Karpas-422 (cell line): Measurements from ENCODE around the gene C16orf89. TPM values are rescaled to one million over a fixed set of nuclear protein-coding genes. Genes with fewer than 3 reads are reported as not detected.

ENCODE experiments used
- DNase-seq: peaks from one replicate; pipeline ENCODE4 v3.0.0-alpha.2; 2015
- H2AFZ ChIP-seq: fragments of 200-600 bp; sonication (generic); 2 replicates; pipeline ENCODE4 v1.6.1; 2014; ENCODE audit warnings: antibody characterized with exemption, low read length, mixed read lengths
- H3K27ac ChIP-seq: fragments of 200-600 bp; sonication (generic); 2 replicates; pipeline ENCODE4 v1.5.1; 2014; ENCODE audit warnings: mild to moderate bottlenecking, low read length, moderate library complexity
- H3K27me3 ChIP-seq: fragments of 200-600 bp; sonication (generic); 2 replicates; pipeline ENCODE4 v1.6.1; 2014; ENCODE audit warnings: low read length, mixed read lengths
- H3K36me3 ChIP-seq: fragments of 200-600 bp; sonication (generic); 2 replicates; pipeline ENCODE4 v1.6.1; 2014; ENCODE audit warnings: low read length, mixed read lengths; ENCODE audit not compliant: insufficient read depth
- H3K4me1 ChIP-seq: fragments of 200-600 bp; sonication (generic); 2 replicates; pipeline ENCODE4 v1.6.1; 2014; ENCODE audit warnings: mild to moderate bottlenecking, low read length, mixed read lengths
- H3K4me2 ChIP-seq: fragments of 200-600 bp; sonication (generic); 2 replicates; pipeline ENCODE4 v1.6.1; 2014; ENCODE audit warnings: low read length, low read depth, mild to moderate bottlenecking; ENCODE audit not compliant: poor library complexity, severe bottlenecking
- H3K4me3 ChIP-seq: fragments of 200-600 bp; sonication (generic); 2 replicates; pipeline ENCODE4 v1.5.1; 2014; ENCODE audit warnings: mild to moderate bottlenecking, antibody characterized with exemption, low read length, mixed read lengths
- H3K79me2 ChIP-seq: fragments of 200-600 bp; sonication (generic); 2 replicates; pipeline ENCODE4 v1.6.1; 2014; ENCODE audit warnings: mild to moderate bottlenecking, low read length, mixed read lengths
- H3K9ac ChIP-seq: fragments of 200-600 bp; sonication (generic); 2 replicates; pipeline ENCODE4 v1.6.0; 2014; ENCODE audit warnings: low read length
- H3K9me2 ChIP-seq: fragments of 200-600 bp; sonication (generic), shearing (Covaris generic); replicated peaks from 2 replicates; pipeline ENCODE4 v1.6.0; 2014; ENCODE audit warnings: mild to moderate bottlenecking, low read length, moderate library complexity; ENCODE audit not compliant: insufficient read depth
- H3K9me3 ChIP-seq: fragments of 300-700, 200-600 bp; sonication (generic); 2 replicates; pipeline ENCODE4 v1.6.1; 2014; ENCODE audit warnings: low read length, mixed read lengths
- H4K20me1 ChIP-seq: fragments of 200-600 bp; sonication (generic); 2 replicates; pipeline ENCODE4 v1.6.1; 2014; ENCODE audit warnings: mild to moderate bottlenecking, antibody characterized with exemption, low read length, low read depth; ENCODE audit not compliant: insufficient read depth
- total RNA-seq: library from RNA; depleted of rRNA; stranded (reverse); fragments of >200 nt; shearing (Covaris generic); gene quantifications from 2 replicates; pipeline ENCODE4 v1.2.3, GENCODE V29; 2014; ENCODE audit warnings: low replicate concordance

C16orf89 gene
- total RNA-seq, 1 experiment from 2014 or later = not detected

DNA sequence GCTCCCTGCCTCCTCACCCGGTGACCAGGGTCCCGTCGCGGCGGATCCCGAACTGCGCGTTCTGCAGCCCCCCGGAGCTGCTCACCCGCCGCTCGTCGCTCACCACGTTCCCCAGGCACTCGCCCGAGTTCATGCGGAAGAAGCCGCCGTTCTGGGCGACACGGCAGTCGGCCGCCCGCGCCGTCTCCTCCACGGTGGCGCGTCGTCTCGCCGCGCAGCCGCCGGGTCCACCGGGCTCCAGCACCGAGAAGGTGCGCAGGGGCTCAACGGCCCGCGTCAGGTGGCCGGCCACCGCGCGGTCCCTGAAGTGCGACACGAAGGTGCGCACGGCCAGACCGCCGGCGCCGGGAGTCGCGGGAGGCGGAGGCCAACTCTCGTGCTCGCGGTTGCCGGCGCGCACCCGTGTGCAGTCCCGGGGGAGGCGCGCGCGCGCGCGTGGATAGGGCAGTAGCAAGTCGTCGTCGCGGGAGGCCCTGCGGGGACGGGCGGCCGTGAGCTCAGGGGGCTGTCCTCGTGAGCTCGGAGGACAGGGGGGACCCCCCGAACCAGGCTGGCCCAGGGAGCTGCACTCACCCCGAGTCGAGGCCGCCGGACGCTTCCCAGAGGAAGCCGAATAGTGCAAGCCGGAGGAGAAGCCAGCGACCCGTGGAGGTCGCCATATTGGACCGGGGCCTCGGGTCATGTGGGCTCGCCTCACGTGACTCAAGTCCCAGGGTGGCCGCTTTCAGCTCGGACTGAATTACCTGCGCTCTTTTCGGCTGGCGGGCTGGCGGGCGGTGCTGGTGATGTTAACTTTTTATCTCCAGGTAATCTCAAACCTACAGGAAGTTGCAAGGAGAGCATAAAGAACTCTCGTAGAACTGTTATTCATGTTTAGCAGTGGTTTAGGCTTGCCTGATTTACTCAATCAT is 32.2 kb downstream of the C16orf89 start, which contains the start of gene NAGPA:
NAGPA (minus strand) TSS at position 680 of the 911 bp plus-strand sequence; CDS start at position 659, 21 bp downstream.
- DNase-seq = peak; percentile 93

DNA sequence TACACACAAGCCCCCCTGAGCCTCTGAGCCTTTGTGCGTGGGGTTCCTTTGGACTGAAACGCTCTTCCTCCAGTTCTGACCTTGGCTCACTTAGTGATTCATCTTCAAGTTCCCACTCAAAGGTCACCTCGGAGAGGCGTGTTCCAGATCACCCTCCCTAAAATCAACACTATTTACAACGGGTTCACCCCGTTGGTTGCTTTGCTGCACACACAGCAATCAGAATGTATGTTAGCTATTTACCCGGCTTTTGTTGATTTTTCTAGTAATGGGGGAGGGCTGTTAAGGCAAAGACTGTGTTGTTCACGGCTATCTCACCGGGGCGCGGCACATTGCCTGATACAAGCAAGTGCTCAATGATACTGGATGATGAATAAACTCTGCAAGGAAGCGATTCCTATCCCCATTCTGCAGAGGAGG is 33.0 kb downstream of the C16orf89 start:
- DNase-seq = no peak
- H3K36me3 ChIP-seq = no peaks in the 10 kb centered on the region
- no peaks in the 10 kb centered on the region for H4K20me1 ChIP-seq
- H3K4me2 ChIP-seq = peak overlapping the region; percentile 96
- peak overlapping the region; percentile 94 for H3K4me3 ChIP-seq
- peaks cover 35% of the 10 kb centered on the region for H3K4me1 ChIP-seq
- H3K9me3 ChIP-seq = no peaks in the 10 kb centered on the region
- H3K9me2 ChIP-seq = no peaks in the 10 kb centered on the region
- no peak overlapping the region for H3K27ac ChIP-seq
- peak overlapping the region; percentile 80 for H3K9ac ChIP-seq
- H3K79me2 ChIP-seq = peaks cover 15% of the 10 kb centered on the region
- no peaks in the 10 kb centered on the region for H3K27me3 ChIP-seq
- H2AFZ ChIP-seq = peak overlapping the region; percentile 85; the same call in 1 of the 2 replicates

More for the DNA sequence above, 32.2 kb downstream of the C16orf89 start, which contains the start of gene NAGPA:
- peaks cover 35% of the 10 kb centered on the region for H3K4me1 ChIP-seq
- H3K4me2 ChIP-seq = peak within 1 kb of the TSS; percentile 96
- H4K20me1 ChIP-seq = no peaks in the 10 kb centered on the region
- H2AFZ ChIP-seq = peak within 1 kb of the TSS; percentile 85
- H3K36me3 ChIP-seq = no peaks in the 10 kb centered on the region
- no peak within 1 kb of the TSS for H3K27ac ChIP-seq
- H3K4me3 ChIP-seq = peak within 1 kb of the TSS; percentile 94
- H3K9me3 ChIP-seq = no peaks in the 10 kb centered on the region
- peaks cover 15% of the 10 kb centered on the region for H3K79me2 ChIP-seq
- no peaks in the 10 kb centered on the region for H3K9me2 ChIP-seq
- no peaks in the 10 kb centered on the region for H3K27me3 ChIP-seq
- H3K9ac ChIP-seq = peak within 1 kb of the TSS; percentile 80

DNA sequence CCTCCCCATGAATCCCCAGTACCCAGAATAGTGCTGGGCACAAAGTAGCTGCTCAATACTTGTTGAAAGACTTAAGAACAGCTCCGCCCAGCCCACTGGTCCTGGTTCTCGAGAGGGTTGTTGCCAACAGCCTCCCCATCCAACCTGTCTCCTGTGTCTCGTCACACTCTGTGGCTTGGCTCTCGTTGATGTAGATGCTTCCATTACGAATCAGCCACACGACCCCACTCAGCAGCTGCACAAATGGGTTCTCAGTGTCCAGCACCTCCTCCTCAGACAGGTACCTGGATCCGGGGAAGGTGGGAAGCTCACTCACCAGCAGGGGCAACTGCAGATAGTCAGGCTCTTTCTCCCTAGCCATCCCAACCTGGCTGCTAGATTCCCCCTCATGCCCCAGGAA is 34.2 kb downstream of the C16orf89 start:
- H3K9ac ChIP-seq = no peak overlapping the region
- H3K27me3 ChIP-seq = no peaks in the 10 kb centered on the region
- no peak for DNase-seq
- H2AFZ ChIP-seq = no peak overlapping the region
- H3K4me3 ChIP-seq = no peak overlapping the region
- no peaks in the 10 kb centered on the region for H3K9me2 ChIP-seq
- no peak overlapping the region for H3K27ac ChIP-seq
- peaks cover 15% of the 10 kb centered on the region for H3K79me2 ChIP-seq
- H3K36me3 ChIP-seq = no peaks in the 10 kb centered on the region
- no peaks in the 10 kb centered on the region for H3K9me3 ChIP-seq
- H3K4me2 ChIP-seq = no peak overlapping the region
- H3K4me1 ChIP-seq = peaks cover 29% of the 10 kb centered on the region
- H4K20me1 ChIP-seq = no peaks in the 10 kb centered on the region

DNA sequence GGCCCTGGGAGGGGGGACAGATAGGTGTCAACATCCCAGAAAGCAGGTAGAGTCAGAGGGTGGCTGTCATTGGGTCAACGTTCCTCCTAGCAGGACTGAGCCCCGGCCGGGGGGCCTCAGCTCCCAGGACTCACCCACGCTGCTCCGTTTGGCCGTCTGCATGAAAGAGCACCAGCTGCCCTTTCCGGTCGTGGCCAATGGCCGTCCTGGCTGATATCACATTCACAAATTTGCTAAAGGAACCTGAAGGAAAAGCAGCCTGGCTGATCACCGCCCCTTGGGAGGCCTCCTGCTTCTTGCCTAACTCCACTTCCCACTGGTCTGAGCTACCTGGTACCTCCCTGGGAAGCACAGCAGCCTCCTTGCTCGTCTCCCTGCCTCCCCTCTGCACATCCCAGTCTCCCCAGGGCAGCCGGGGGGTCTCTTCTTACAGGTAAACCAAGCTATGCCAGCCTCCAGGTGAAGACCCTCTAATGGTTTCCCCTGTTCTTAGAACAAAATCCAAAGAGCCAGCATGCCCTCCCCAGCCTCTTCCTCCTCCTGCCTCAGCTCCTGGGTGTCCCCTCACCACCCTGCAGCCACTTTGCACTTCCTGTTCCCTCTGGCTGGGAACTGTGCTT is 35.4 kb downstream of the C16orf89 start:
- H3K9me3 ChIP-seq = no peaks in the 10 kb centered on the region
- no peaks in the 10 kb centered on the region for H4K20me1 ChIP-seq
- no peak overlapping the region for H3K4me3 ChIP-seq
- H3K36me3 ChIP-seq = no peaks in the 10 kb centered on the region
- H3K4me2 ChIP-seq = no peak overlapping the region
- no peaks in the 10 kb centered on the region for H3K9me2 ChIP-seq
- H2AFZ ChIP-seq = no peak overlapping the region
- no peak for DNase-seq
- H3K79me2 ChIP-seq = peaks cover 15% of the 10 kb centered on the region
- no peaks in the 10 kb centered on the region for H3K27me3 ChIP-seq
- no peak overlapping the region for H3K27ac ChIP-seq
- H3K4me1 ChIP-seq = peaks cover 17% of the 10 kb centered on the region
- H3K9ac ChIP-seq = no peak overlapping the region

DNA sequence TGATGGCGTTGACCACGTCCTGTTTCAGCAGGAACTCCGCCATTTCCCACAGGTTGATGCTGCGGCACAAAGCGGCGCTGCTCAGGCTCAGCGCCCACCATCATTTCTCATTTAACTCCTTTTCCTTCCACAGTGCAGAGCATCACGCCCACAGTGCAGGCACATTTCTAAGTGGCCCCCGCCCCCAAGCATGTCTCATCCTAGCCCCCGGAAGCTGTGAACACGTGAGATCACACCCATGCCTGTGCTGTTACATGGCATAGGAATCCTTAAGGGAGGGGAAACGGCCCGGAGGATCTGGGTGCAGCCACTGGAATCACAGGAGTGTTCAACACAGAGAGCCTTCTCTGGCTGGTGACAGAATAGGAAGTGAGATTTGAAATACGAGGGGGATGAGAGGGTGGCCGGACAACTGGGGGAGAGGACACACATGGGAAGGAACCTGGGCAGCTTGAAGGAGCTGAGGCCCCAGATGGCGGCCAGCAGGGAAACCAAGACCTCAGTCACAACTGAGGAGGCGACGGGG is 36.7 kb downstream of the C16orf89 start:
- no peak overlapping the region for H3K4me3 ChIP-seq
- no peak overlapping the region for H3K9ac ChIP-seq
- H3K27me3 ChIP-seq = no peaks in the 10 kb centered on the region
- no peaks in the 10 kb centered on the region for H3K36me3 ChIP-seq
- H2AFZ ChIP-seq = no peak overlapping the region
- H4K20me1 ChIP-seq = no peaks in the 10 kb centered on the region
- H3K79me2 ChIP-seq = peaks cover 15% of the 10 kb centered on the region
- H3K27ac ChIP-seq = no peak overlapping the region
- H3K4me2 ChIP-seq = no peak overlapping the region
- no peaks in the 10 kb centered on the region for H3K9me2 ChIP-seq
- H3K9me3 ChIP-seq = no peaks in the 10 kb centered on the region
- peaks cover 15% of the 10 kb centered on the region for H3K4me1 ChIP-seq
- DNase-seq = no peak

DNA sequence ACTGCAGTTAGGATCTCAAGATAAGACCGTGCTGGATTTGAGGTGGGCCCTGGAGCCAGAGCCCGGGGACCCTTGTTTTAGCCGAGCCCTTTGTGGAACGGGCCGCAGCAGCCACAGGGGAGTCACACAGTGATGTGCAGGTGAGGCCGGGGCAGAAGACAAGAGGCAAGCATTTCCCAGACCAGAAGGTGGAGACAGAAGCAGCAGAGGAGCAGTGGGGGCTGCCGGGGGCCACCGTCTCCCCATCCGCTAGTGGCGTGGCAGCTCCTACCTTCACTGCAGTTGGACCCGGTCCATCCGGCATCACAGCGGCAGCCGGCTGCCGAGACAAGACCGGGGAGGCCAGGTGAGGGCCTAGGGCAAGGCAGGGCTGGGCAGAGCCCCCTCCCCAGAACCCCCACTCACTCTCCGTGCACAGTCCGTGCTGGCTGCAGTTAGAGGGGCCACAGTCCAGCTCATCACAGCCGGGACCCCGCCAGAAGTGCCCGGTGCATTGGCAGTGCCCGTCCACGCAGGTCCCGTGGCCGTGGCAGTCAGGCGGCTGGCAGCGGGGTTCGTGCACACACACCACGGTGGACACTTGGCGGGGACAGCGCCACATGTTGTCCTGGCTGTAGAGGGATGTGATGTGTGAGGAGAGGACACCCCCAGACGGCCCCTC is 38.1 kb downstream of the C16orf89 start:
- Histone ChIP-seq H3K9me3 (no peaks in the 10 kb centered on the region), H3K79me2 (peaks cover 9% of the 10 kb centered on the region), H3K4me1 (peaks cover 8% of the 10 kb centered on the region), H3K27me3 (no peaks in the 10 kb centered on the region), H3K36me3 (no peaks in the 10 kb centered on the region), H4K20me1 (no peaks in the 10 kb centered on the region), H3K4me3 (no peak overlapping the region), H3K27ac (no peak overlapping the region), H3K4me2 (no peak overlapping the region), H2AFZ (no peak overlapping the region), H3K9ac (no peak overlapping the region), H3K9me2 (no peaks in the 10 kb centered on the region)
- DNase-seq = no peak

DNA sequence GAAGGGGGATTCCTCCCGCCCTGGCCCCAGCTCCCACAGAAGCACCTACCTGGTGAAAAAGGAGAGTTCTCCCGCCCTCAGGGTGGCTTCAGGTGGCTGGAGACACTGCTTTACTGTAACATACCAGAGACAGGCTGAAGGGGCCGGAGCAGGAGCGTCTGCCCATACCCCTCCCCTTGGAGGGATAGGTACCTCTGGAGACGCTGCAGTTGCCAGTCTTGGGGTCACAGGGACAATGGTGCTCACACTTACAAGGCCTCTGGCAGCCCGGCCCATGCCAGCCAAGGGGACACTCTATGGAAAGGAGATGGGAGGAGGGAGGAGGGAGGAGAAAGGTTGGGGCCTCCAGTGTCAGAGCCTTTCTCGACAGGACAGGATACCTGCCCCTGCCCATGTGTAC is 38.7 kb downstream of the C16orf89 start:
- Histone ChIP-seq H3K4me3 (no peak overlapping the region), H3K9ac (no peak overlapping the region), H3K4me2 (no peak overlapping the region), H3K9me2 (no peaks in the 10 kb centered on the region), H4K20me1 (no peaks in the 10 kb centered on the region), H2AFZ (no peak overlapping the region), H3K9me3 (no peaks in the 10 kb centered on the region), H3K36me3 (no peaks in the 10 kb centered on the region), H3K27ac (no peak overlapping the region), H3K4me1 (peaks cover 5% of the 10 kb centered on the region), H3K79me2 (peaks cover 5% of the 10 kb centered on the region; the same call in 1 of the 2 replicates), H3K27me3 (no peaks in the 10 kb centered on the region)
- DNase-seq = no peak
